Measurements from ENCODE around the gene PLA2G4B.

The PLA2G4B gene

DNA sequence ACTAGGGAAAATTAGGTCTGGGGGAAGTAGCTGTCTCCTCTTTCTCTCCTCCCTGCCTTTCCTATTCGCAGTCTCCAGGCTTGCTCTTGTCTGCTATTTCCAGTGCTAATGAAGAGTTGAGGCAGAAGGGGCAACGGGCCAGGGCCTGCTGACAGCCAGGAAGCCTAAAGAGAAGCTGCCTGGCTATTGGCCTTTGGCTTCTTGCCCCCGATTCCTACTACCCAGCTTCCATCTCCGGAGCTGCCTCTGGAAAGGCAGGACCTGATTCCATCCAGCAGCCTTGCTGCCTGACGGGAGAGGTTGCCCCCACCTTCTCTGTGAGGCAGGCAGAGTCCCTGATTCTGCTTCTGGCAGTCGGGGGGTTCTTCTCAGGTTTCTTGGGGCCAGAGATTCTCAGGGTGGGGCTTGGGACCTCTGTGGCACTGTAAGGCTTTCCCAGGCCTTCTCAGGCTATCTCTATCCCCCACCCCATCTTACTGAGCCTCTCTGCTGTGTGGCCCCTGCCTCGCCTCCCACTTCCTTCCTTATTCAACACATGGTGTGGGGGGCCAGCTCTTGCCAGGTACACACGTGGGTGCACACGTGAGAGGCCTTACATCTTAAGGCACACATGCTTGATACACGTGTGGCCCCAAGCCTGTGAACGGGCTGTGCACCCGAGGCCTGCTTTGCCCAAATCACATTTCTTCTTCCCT is 29.0 kb upstream of the PLA2G4B start:
- DNase-seq, result no peak

DNA sequence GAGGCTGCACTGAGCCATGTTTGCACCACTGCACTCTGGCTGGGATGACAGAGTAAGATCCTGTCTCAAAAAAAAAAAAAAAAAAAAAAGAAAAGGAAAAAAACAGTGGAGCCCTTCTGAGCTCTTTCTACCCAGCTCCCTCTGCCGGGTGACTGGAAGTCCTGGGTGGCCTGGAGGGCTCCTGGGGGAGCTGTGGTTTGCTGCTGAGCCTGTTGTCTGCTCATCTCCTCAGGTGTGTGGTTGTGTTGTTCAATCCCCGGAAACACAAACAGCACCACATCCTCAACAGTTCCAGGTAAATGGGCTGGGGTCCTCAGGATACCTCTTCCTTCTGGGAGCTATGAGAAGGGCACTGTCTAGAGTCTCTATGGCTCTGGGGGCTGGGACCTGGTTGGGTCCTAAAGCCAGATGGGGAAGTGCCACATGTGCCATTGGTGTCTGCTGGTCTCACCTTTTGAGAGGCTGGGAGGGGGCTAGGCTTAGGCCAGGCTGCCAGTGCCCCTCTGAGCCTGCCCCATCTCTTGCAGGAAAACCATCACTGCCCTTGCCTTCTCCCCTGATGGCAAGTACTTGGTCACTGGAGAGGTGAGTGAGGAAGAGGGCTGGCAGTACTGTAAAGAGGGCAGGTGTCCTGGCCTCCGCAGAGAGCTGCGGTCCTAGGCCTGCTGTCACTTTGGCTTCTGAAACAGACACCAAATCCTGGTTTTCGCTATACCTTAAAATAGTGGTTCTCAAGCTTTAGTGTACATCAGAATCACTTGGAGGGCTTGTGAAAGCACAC is 27.8 kb upstream of the PLA2G4B start:
- DNase-seq, result no peak

DNA sequence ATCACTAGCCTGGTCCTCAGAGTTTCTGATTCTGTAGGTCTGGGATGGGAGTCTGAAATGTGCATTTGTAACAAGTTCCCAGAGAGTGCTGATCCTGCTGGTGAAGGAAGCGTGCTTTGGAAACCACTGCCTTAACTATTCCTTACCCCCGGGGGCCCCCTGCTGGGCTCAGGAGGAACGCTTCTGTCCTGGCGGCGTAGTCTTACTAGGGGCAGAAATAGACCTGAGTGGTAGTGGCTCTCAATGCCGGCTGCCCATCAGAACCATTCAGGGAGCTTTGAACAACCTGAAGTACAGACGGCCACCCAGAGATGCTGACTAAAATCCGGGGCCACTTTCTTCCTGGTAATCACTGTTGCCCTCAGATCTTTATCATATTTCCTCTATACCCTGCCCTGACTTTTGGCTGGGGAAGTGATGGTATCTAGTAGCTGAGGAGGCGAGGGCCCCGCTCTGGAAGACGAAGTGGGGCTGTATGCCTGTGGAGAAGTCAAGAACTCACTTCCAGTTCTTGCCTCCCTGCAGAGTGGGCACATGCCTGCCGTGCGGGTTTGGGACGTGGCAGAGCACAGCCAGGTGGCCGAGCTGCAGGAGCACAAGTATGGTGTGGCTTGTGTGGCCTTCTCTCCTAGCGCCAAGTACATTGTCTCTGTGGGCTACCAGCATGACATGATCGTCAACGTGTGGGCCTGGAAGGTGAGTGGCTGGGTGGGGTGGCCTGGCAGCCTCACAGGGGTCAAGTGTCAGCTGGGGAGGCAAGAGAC is 27.0 kb upstream of the PLA2G4B start:
- DNase-seq, result no peak

DNA sequence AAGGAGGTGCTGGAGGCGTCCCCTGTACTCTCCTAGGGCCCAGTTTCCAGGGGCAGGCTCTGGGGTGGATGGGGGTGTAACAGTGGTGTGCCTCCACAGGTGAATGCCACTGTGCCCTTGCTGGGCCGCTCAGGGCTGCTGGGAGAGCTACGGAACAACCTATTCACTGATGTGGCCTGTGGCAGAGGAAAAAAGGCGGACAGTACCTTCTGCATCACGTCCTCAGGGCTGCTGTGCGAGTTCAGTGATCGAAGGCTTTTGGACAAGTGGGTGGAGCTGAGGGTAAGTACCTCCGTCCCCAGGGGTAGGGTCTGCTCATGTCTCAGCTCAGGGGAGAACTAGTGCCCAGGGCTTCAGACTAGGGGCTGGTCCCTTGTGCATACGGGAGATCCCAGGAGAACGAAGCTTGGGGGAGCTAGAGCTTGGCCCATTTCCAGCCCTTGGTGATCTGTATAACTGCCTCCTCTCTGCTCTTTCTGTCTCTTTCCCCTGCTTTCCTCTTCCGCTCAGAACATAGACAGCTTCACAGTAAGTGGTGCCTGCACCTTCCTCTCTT is 25.7 kb upstream of the PLA2G4B start:
- no peak for DNase-seq

GRCh38 chr15:41813426-41813825 is 25.2 kb upstream of the PLA2G4B start:
- no peak for DNase-seq

- DNase-seq, result no peak
Measured at GRCh38 chr15:41814534-41814933, 24.1 kb upstream of the PLA2G4B start.

- DNase-seq, result no peak
Measured at GRCh38 chr15:41816788-41817187, 21.9 kb upstream of the PLA2G4B start.

DNA sequence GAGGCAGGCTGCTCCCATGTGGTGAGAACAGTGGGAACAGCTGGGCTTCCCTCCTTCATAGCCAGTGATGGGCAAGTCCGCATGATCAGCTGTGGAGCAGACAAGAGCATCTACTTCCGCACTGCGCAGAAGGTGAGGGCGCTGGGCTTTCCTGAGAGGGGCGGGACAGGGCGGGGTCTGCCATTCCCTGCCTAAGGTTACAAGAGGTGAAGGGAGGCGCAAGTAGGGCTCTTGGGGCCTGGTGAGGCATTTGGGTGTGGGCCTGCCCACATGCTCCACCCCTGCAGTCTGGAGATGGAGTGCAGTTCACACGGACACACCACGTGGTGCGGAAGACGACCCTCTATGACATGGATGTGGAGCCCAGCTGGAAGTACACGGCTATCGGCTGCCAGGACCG is 21.3 kb upstream of the PLA2G4B start:
- no peak for DNase-seq

DNA sequence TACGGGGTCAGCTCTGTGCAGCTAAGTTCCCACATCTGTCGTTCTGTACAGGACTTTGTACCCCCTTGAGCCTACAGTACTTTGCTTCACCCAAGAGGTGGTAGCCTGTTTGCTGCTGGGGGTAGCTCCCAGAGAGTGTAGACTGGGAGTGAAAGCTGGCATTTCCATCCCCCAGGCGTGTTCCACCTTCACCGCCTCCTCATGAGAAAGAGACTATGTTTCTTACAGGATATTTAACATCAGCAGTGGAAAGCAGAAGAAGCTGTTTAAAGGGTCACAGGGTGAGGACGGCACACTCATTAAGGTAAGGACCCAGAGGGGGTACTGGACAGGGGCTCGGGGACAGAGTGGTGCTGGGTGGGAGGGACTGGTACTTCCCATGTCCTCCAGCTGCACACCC is 20.9 kb upstream of the PLA2G4B start:
- DNase-seq, result no peak

DNA sequence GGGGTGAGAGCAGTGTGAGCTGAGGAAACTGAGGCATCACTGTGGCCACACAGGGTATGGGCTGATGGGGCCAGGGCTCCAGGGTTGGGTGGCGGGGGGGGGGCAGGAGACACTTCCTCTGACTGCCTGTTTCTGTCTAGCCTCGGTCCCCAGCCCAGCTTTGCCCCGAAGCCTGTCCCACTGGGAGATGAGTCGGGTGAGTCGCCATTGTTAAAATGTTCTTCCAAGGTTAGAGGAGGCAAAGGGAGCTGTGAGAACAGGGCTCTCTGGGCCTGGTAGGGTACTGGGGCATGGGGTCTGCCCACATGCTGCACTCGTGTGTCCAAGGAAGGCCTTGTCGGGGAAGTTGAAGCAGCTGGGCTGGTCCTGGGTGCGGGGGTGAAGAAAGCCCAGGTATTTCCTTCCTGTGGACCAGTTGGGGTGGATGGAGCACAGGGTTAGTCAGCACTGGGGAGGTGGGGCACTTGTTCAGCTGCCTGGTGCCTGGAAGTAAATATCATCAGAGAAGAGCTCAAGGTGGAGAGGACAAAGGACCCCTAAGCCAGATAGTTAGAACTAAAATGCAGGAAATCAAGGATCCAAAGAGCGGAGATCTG is 19.1 kb upstream of the PLA2G4B start:
- DNase-seq, result no peak

DNA sequence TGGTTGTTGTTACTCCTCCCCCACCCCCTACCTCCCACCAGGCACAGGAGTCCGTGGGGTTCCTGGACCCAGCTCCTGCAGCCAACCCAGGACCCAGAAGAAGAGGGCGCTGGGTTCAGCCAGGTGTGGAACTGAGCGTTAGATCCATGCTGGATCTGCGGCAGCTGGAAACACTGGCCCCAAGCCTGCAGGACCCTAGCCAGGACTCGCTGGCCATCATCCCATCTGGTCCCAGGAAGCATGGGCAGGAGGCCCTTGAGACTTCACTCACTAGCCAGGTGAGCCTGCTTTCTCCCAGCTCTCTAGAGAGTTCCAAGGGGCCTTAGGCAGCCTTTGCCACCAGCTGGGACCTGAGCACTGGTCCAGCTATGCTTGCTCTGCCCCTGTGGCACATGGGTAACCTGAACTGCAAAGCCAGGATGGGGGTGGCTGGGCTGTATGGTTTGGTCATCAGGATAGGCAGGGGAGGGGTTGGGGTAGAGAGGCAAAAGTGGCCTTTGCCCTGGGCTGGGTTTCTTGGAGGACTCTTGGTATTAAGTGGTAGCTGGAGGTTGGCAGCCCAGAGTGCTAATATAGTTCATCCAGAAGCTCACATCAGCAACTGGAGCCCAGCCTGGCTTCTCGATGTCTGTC is 17.7 kb upstream of the PLA2G4B start:
- DNase-seq, result no peak

GRCh38 chr15:41821831-41822230 is 16.8 kb upstream of the PLA2G4B start:
- no peak for DNase-seq

DNA sequence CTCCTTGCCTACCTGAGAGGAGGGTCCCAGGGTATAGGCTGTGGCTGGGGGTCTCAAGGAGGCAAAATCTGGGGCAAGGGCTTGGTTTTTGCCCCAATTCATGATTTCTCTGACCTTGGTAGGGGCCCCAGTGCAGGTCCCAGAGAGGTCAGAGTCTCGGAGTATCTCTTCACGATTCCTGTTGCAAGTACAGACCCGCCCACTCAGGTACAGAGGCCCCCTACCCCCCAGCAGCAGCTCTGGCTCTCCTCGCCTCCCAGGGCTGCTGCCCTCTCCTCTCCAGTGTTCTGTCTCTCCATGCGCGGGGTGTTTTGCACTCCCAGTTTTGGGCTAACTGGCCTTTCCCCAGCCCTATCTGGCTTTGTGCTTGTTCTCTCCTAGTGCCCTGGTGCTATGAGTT is 16.2 kb upstream of the PLA2G4B start:
- DNase-seq, result no peak

- no peak for DNase-seq
Measured at GRCh38 chr15:41822957-41823356, 15.7 kb upstream of the PLA2G4B start.

GRCh38 chr15:41823502-41823901 is 15.1 kb upstream of the PLA2G4B start:
- no peak for DNase-seq

- no peak for DNase-seq
Measured at GRCh38 chr15:41824062-41824745, 14.4 kb upstream of the PLA2G4B start.

DNA sequence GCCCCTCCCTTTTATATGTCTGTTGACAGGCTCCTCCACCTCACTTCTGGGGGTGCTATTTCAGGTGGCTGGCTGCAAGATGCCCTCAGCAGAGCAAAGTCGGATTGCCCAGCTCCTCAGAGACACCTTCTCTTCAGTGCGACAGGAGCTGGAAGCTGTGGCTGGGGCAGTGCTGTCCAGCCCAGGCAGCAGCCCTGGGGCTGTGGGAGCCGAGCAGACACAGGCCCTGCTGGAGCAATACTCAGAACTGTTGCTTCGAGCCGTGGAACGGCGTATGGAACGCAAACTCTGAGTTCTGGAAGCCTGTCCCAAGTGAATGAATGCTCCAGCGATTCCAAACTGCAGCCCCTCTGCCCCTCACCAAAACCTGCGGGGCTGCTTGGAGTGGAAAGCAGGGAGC is 13.5 kb upstream of the PLA2G4B start:
- no peak for DNase-seq

- no peak for DNase-seq
Measured at GRCh38 chr15:41825572-41826535, 12.8 kb upstream of the PLA2G4B start.

- no peak for DNase-seq
Measured at GRCh38 chr15:41827290-41827879, 11.3 kb upstream of the PLA2G4B start.
